HCT116 (cell line): ENCODE results near the gene RBMS1. TPM values are rescaled to one million over a fixed set of nuclear protein-coding genes. Genes with fewer than 3 reads are reported as not detected.

Experiments used
- ATAC-seq: fragments of 200-7000 bp; cut with Tn5 transposase; 2 replicates; pipeline ENCODE4 v1.9.1; 2020; ENCODE audit warnings: mild to moderate bottlenecking, moderate library complexity
- BruUV-seq: library from RNA; stranded (reverse); fragments of 400-500 nt; replicated peaks from 2 replicates; lab custom pipeline; 2021; lab: Mats Ljungman, UMichigan
- CTCF ChIA-PET: fragments of 300-600 bp; sonication (Branson Sonifier 250); formaldehyde crosslinking; loops from one replicate; lab custom pipeline; 2021; ENCODE audit warnings: antibody characterized with exemption; lab: Charles Lee
- POLR2A ChIA-PET: fragments of 300-600, 350-600 bp; sonication (Branson Sonifier 250); formaldehyde crosslinking; loops from one replicate; lab custom pipeline; 2021; ENCODE audit warnings: antibody characterized with exemption; lab: Charles Lee
- RAD21 ChIA-PET, 2 experiments: fragments of 300-600 bp; sonication (Branson Sonifier 250); formaldehyde crosslinking; loops; one replicate each; lab custom pipeline; 2023; ENCODE audit warnings: low total read pairs in 2 of 2; ENCODE audit not compliant: uncharacterized antibody in 2 of 2, unreplicated experiment in 2 of 2, low non-redundant PET in 1 of 2; lab: Charles Lee
- DNase-seq: peaks from one replicate; pipeline ENCODE4 v3.0.0-alpha.2; 2010; ENCODE audit warnings: low read depth, low spot score
- H2AFZ ChIP-seq: fragments of 200-600 bp; shearing (Covaris generic), sonication (generic); 2 replicates; pipeline ENCODE4 v1.6.1; 2017; ENCODE audit warnings: low read depth, mixed run types, mixed read lengths, antibody characterized with exemption, low read length; ENCODE audit not compliant: poor library complexity, severe bottlenecking
- H3K27ac ChIP-seq: 2 replicates; pipeline ENCODE4 v1.5.1; 2012; ENCODE audit warnings: low read depth, low read length
- H3K27me3 ChIP-seq: fragments of 200-600 bp; sonication (generic); 2 replicates; pipeline ENCODE4 v1.6.1; 2016; ENCODE audit warnings: mixed run types, low read length, mixed read lengths; ENCODE audit not compliant: insufficient read depth
- H3K36me3 ChIP-seq, 2 experiments: fragments of 200-500 bp in 1 of 2; fragments of 200-600 bp in 1 of 2; sonication (Bioruptor generic) in 1 of 2; sonication (generic) in 1 of 2; 2 replicates each; pipeline versions ENCODE4 v1.5.1 to v1.6.1; 2014 to 2016; ENCODE audit warnings: low read length in 2 of 2, inconsistent platforms in 1 of 2, mixed read lengths in 1 of 2, mixed run types in 1 of 2; ENCODE audit not compliant: insufficient read depth in 2 of 2, control insufficient read depth in 1 of 2
- H3K4me1 ChIP-seq, 2 experiments: fragments of 200-600 bp in 1 of 2; sonication (generic) in 1 of 2; 2 replicates each; pipeline versions ENCODE4 v1.5.1 to v1.6.1; 2012 to 2017; ENCODE audit warnings: low read length in 2 of 2, inconsistent platforms in 1 of 2, mild to moderate bottlenecking in 1 of 2, mixed read lengths in 1 of 2, mixed run types in 1 of 2, moderate library complexity in 1 of 2; ENCODE audit not compliant: insufficient read depth in 2 of 2, control insufficient read depth in 1 of 2
- H3K4me2 ChIP-seq: fragments of 200-600 bp; sonication (generic); 2 replicates; pipeline ENCODE4 v1.6.1; 2017; ENCODE audit warnings: mixed run types, low read length, mixed read lengths
- H3K4me3 ChIP-seq, 2 experiments: fragments of 200-600 bp in 1 of 2; sonication (generic) in 1 of 2; replicated peaks in 1 of 2; 2 replicates each; pipeline ENCODE4 v1.5.1; 2011 to 2016; ENCODE audit warnings: low read length in 2 of 2, control low read depth in 1 of 2, low read depth in 1 of 2, mild to moderate bottlenecking in 1 of 2, mixed read lengths in 1 of 2, mixed run types in 1 of 2
- H3K79me2 ChIP-seq: fragments of 200-600 bp; sonication (generic); 2 replicates; pipeline ENCODE4 v1.6.1; 2017; ENCODE audit warnings: mild to moderate bottlenecking, mixed run types, low read length, moderate library complexity, mixed read lengths; ENCODE audit not compliant: insufficient read depth
- H3K9ac ChIP-seq: fragments of 200-600 bp; sonication (generic); 2 replicates; pipeline ENCODE4 v1.6.1; 2016; ENCODE audit warnings: low read length, mixed read lengths
- H3K9me2 ChIP-seq: fragments of 200-600 bp; sonication (generic), shearing (Covaris generic); 2 replicates; pipeline ENCODE4 v1.6.1; 2017; ENCODE audit warnings: mixed run types, mild to moderate bottlenecking, moderate library complexity; ENCODE audit not compliant: insufficient read depth
- H3K9me3 ChIP-seq, 2 experiments: fragments of 200-500 bp in 1 of 2; fragments of 200-600 bp in 1 of 2; sonication (Bioruptor generic) in 1 of 2; sonication (generic) in 1 of 2; 2 replicates each; pipeline ENCODE4 v1.6.1; 2014 to 2017; ENCODE audit warnings: low read length in 2 of 2, mixed read lengths in 2 of 2, inconsistent platforms in 1 of 2, low read depth in 1 of 2, mild to moderate bottlenecking in 1 of 2, mixed run types in 1 of 2, moderate library complexity in 1 of 2; ENCODE audit not compliant: control insufficient read depth in 1 of 2, insufficient read depth in 1 of 2
- H4K20me1 ChIP-seq: fragments of 200-600 bp; sonication (generic), shearing (Covaris generic); 2 replicates; pipeline ENCODE4 v1.6.1; 2017; ENCODE audit warnings: mixed run types, mild to moderate bottlenecking, moderate library complexity; ENCODE audit not compliant: insufficient read depth
- ATF3 ChIP-seq: IDR thresholded peaks from 2 replicates; pipeline ENCODE4 v1.6.1; 2012
- CBX3 ChIP-seq: IDR thresholded peaks from 2 replicates; pipeline ENCODE4 v1.6.1; 2012; ENCODE audit warnings: low read depth
- JUND ChIP-seq: IDR thresholded peaks from 2 replicates; pipeline ENCODE4 v1.6.1; 2012
- POLR2A ChIP-seq: IDR thresholded peaks from 2 replicates; pipeline ENCODE4 v1.7.0; 2011; ENCODE audit warnings: borderline replicate concordance; ENCODE audit not compliant: insufficient read depth, insufficient read length; ENCODE audit errors: extremely low read depth
- POLR2AphosphoS5 ChIP-seq: IDR thresholded peaks from 2 replicates; pipeline ENCODE4 v1.6.1; 2011; ENCODE audit warnings: mild to moderate bottlenecking, low read depth, low read length, moderate library complexity
- REST ChIP-seq: IDR thresholded peaks from 2 replicates; pipeline ENCODE4 v1.6.1; 2012; ENCODE audit warnings: low read depth
- SRF ChIP-seq: IDR thresholded peaks from 2 replicates; pipeline ENCODE4 v1.6.1; 2012; ENCODE audit warnings: low read depth
- intact Hi-C: fragments of 100-400 bp; cut with micrococcal nuclease; formaldehyde crosslinking; loops from 2 replicates; pipeline ENCODE4 v1.10.0; 2022
- total RNA-seq: library from RNA; stranded (reverse); gene quantifications from one replicate; pipeline ENCODE4 v1.2.1, GENCODE V29; 2021; ENCODE audit not compliant: unreplicated experiment

Gene RBMS1
- total RNA-seq, 1 experiment from 2014 or later, result 17.6 TPM

- Histone ChIP-seq H3K27ac (no peak overlapping the region), H3K9me2 (no peaks in the 10 kb centered on the region), H3K79me2 (no peaks in the 10 kb centered on the region), H3K4me2 (no peak overlapping the region), H3K9me3 (no peaks in the 10 kb centered on the region), H3K4me1 (no peaks in the 10 kb centered on the region), H3K9ac (no peak overlapping the region), H2AFZ (no peak overlapping the region), H4K20me1 (no peaks in the 10 kb centered on the region), H3K27me3 (no peaks in the 10 kb centered on the region), H3K36me3 (no peaks in the 10 kb centered on the region), H3K4me3 (no peak overlapping the region)
- ChIA-PET CTCF (interaction anchor here (2.5 kb wide), 1 partner anchor 9 kb away, joined by 10 read pairs; no protein-coding TSS in a partner anchor), RAD21 (no interaction called here), POLR2A (no interaction called here)
- no peak for TF ChIP-seq ATF3
- no peak for TF ChIP-seq SRF
- no peak for TF ChIP-seq POLR2A
- TF ChIP-seq CBX3, result no peak
- TF ChIP-seq POLR2AphosphoS5, result no peak
- no peak for TF ChIP-seq REST
- no peak for TF ChIP-seq JUND
- ATAC-seq (no peak), DNase-seq (no peak)
- intact Hi-C loops, result no loop called here
- BruUV-seq, result no TSS peak
Observed at GRCh38 chr2:160315337-160315736, 178.3 kb downstream of the RBMS1 start.
